HCT116 (cell line): ENCODE measurements around the gene CAMKMT. TPM values are rescaled to one million over a fixed set of nuclear protein-coding genes. Genes with fewer than 3 reads are reported as not detected.

ENCODE experiments used
- ATAC-seq: fragments of 200-7000 bp; cut with Tn5 transposase; 2 replicates; pipeline ENCODE4 v1.9.1; 2020; ENCODE audit warnings: mild to moderate bottlenecking, moderate library complexity
- BruUV-seq: library from RNA; stranded (reverse); fragments of 400-500 nt; replicated peaks from 2 replicates; lab custom pipeline; 2021; lab: Mats Ljungman, UMichigan
- CTCF ChIA-PET: fragments of 300-600 bp; sonication (Branson Sonifier 250); formaldehyde crosslinking; loops from one replicate; lab custom pipeline; 2021; ENCODE audit warnings: antibody characterized with exemption; lab: Charles Lee
- POLR2A ChIA-PET: fragments of 300-600, 350-600 bp; sonication (Branson Sonifier 250); formaldehyde crosslinking; loops from one replicate; lab custom pipeline; 2021; ENCODE audit warnings: antibody characterized with exemption; lab: Charles Lee
- RAD21 ChIA-PET, 2 experiments: fragments of 300-600 bp; sonication (Branson Sonifier 250); formaldehyde crosslinking; loops; one replicate each; lab custom pipeline; 2023; ENCODE audit warnings: low total read pairs in 2 of 2; ENCODE audit not compliant: uncharacterized antibody in 2 of 2, unreplicated experiment in 2 of 2, low non-redundant PET in 1 of 2; lab: Charles Lee
- DNase-seq: peaks from one replicate; pipeline ENCODE4 v3.0.0-alpha.2; 2010; ENCODE audit warnings: low read depth, low spot score
- H2AFZ ChIP-seq: fragments of 200-600 bp; shearing (Covaris generic), sonication (generic); 2 replicates; pipeline ENCODE4 v1.6.1; 2017; ENCODE audit warnings: low read depth, mixed run types, mixed read lengths, antibody characterized with exemption, low read length; ENCODE audit not compliant: poor library complexity, severe bottlenecking
- H3K27ac ChIP-seq: 2 replicates; pipeline ENCODE4 v1.5.1; 2012; ENCODE audit warnings: low read depth, low read length
- H3K27me3 ChIP-seq: fragments of 200-600 bp; sonication (generic); 2 replicates; pipeline ENCODE4 v1.6.1; 2016; ENCODE audit warnings: mixed run types, low read length, mixed read lengths; ENCODE audit not compliant: insufficient read depth
- H3K36me3 ChIP-seq, 2 experiments: fragments of 200-500 bp in 1 of 2; fragments of 200-600 bp in 1 of 2; sonication (Bioruptor generic) in 1 of 2; sonication (generic) in 1 of 2; 2 replicates each; pipeline versions ENCODE4 v1.5.1 to v1.6.1; 2014 to 2016; ENCODE audit warnings: low read length in 2 of 2, inconsistent platforms in 1 of 2, mixed read lengths in 1 of 2, mixed run types in 1 of 2; ENCODE audit not compliant: insufficient read depth in 2 of 2, control insufficient read depth in 1 of 2
- H3K4me1 ChIP-seq, 2 experiments: fragments of 200-600 bp in 1 of 2; sonication (generic) in 1 of 2; 2 replicates each; pipeline versions ENCODE4 v1.5.1 to v1.6.1; 2012 to 2017; ENCODE audit warnings: low read length in 2 of 2, inconsistent platforms in 1 of 2, mild to moderate bottlenecking in 1 of 2, mixed read lengths in 1 of 2, mixed run types in 1 of 2, moderate library complexity in 1 of 2; ENCODE audit not compliant: insufficient read depth in 2 of 2, control insufficient read depth in 1 of 2
- H3K4me2 ChIP-seq: fragments of 200-600 bp; sonication (generic); 2 replicates; pipeline ENCODE4 v1.6.1; 2017; ENCODE audit warnings: mixed run types, low read length, mixed read lengths
- H3K4me3 ChIP-seq, 2 experiments: fragments of 200-600 bp in 1 of 2; sonication (generic) in 1 of 2; replicated peaks in 1 of 2; 2 replicates each; pipeline ENCODE4 v1.5.1; 2011 to 2016; ENCODE audit warnings: low read length in 2 of 2, control low read depth in 1 of 2, low read depth in 1 of 2, mild to moderate bottlenecking in 1 of 2, mixed read lengths in 1 of 2, mixed run types in 1 of 2
- H3K79me2 ChIP-seq: fragments of 200-600 bp; sonication (generic); 2 replicates; pipeline ENCODE4 v1.6.1; 2017; ENCODE audit warnings: mild to moderate bottlenecking, mixed run types, low read length, moderate library complexity, mixed read lengths; ENCODE audit not compliant: insufficient read depth
- H3K9ac ChIP-seq: fragments of 200-600 bp; sonication (generic); 2 replicates; pipeline ENCODE4 v1.6.1; 2016; ENCODE audit warnings: low read length, mixed read lengths
- H3K9me2 ChIP-seq: fragments of 200-600 bp; sonication (generic), shearing (Covaris generic); 2 replicates; pipeline ENCODE4 v1.6.1; 2017; ENCODE audit warnings: mixed run types, mild to moderate bottlenecking, moderate library complexity; ENCODE audit not compliant: insufficient read depth
- H3K9me3 ChIP-seq, 2 experiments: fragments of 200-500 bp in 1 of 2; fragments of 200-600 bp in 1 of 2; sonication (Bioruptor generic) in 1 of 2; sonication (generic) in 1 of 2; 2 replicates each; pipeline ENCODE4 v1.6.1; 2014 to 2017; ENCODE audit warnings: low read length in 2 of 2, mixed read lengths in 2 of 2, inconsistent platforms in 1 of 2, low read depth in 1 of 2, mild to moderate bottlenecking in 1 of 2, mixed run types in 1 of 2, moderate library complexity in 1 of 2; ENCODE audit not compliant: control insufficient read depth in 1 of 2, insufficient read depth in 1 of 2
- H4K20me1 ChIP-seq: fragments of 200-600 bp; sonication (generic), shearing (Covaris generic); 2 replicates; pipeline ENCODE4 v1.6.1; 2017; ENCODE audit warnings: mixed run types, mild to moderate bottlenecking, moderate library complexity; ENCODE audit not compliant: insufficient read depth
- ATF3 ChIP-seq: IDR thresholded peaks from 2 replicates; pipeline ENCODE4 v1.6.1; 2012
- CBX3 ChIP-seq: IDR thresholded peaks from 2 replicates; pipeline ENCODE4 v1.6.1; 2012; ENCODE audit warnings: low read depth
- CEBPB ChIP-seq: IDR thresholded peaks from 2 replicates; pipeline ENCODE4 v1.6.1; 2012; ENCODE audit warnings: low read depth
- CTCF ChIP-seq, 3 experiments: fragments of 200-600 bp in 1 of 3; sonication (generic) in 1 of 3; IDR thresholded peaks in 2 of 3; conservative IDR thresholded peaks in 1 of 3; 2 replicates each; pipeline ENCODE4 v1.5.1; 2012 to 2017; ENCODE audit warnings: low read depth in 2 of 3, low read length in 2 of 3, antibody characterized with exemption in 1 of 3, borderline replicate concordance in 1 of 3, control low read depth in 1 of 3, mild to moderate bottlenecking in 1 of 3, mixed read lengths in 1 of 3, mixed run types in 1 of 3, moderate library complexity in 1 of 3; ENCODE audit not compliant: insufficient read depth in 1 of 3
- EZH2phosphoT487 ChIP-seq: fragments of 200-600 bp; IDR thresholded peaks from 2 replicates; pipeline ENCODE4 v1.6.1; 2018; ENCODE audit warnings: antibody characterized with exemption, borderline replicate concordance
- FOSL1 ChIP-seq: IDR thresholded peaks from 2 replicates; pipeline ENCODE4 v1.6.1; 2012; ENCODE audit warnings: low read depth
- POLR2A ChIP-seq: IDR thresholded peaks from 2 replicates; pipeline ENCODE4 v1.7.0; 2011; ENCODE audit warnings: borderline replicate concordance; ENCODE audit not compliant: insufficient read depth, insufficient read length; ENCODE audit errors: extremely low read depth
- POLR2AphosphoS5 ChIP-seq: IDR thresholded peaks from 2 replicates; pipeline ENCODE4 v1.6.1; 2011; ENCODE audit warnings: mild to moderate bottlenecking, low read depth, low read length, moderate library complexity
- SRF ChIP-seq: IDR thresholded peaks from 2 replicates; pipeline ENCODE4 v1.6.1; 2012; ENCODE audit warnings: low read depth
- TCF7L2 ChIP-seq: IDR thresholded peaks from 2 replicates; pipeline ENCODE4 v1.7.0; 2011; ENCODE audit warnings: borderline replicate concordance, inconsistent platforms; ENCODE audit not compliant: insufficient read depth, insufficient read length; ENCODE audit errors: extremely low read depth
- YY1 ChIP-seq: IDR thresholded peaks from 2 replicates; pipeline ENCODE4 v1.6.1; 2011; ENCODE audit warnings: low read length, low read depth, moderate library complexity, mild to moderate bottlenecking; ENCODE audit not compliant: insufficient replicate concordance; ENCODE audit errors: extremely low read depth
- ZFX ChIP-seq: fragments of 450-650 bp; IDR thresholded peaks from 2 replicates; pipeline ENCODE4 v1.6.1; 2017
- intact Hi-C: fragments of 100-400 bp; cut with micrococcal nuclease; formaldehyde crosslinking; loops from 2 replicates; pipeline ENCODE4 v1.10.0; 2022
- total RNA-seq: library from RNA; stranded (reverse); gene quantifications from one replicate; pipeline ENCODE4 v1.2.1, GENCODE V29; 2021; ENCODE audit not compliant: unreplicated experiment
- TF ChIP-seq, protein P1 (sequence below): IDR thresholded peaks from 2 replicates; pipeline ENCODE4 v1.6.1; 2012

The CAMKMT gene
- total RNA-seq, 1 experiment from 2014 or later, result 10.6 TPM

DNA sequence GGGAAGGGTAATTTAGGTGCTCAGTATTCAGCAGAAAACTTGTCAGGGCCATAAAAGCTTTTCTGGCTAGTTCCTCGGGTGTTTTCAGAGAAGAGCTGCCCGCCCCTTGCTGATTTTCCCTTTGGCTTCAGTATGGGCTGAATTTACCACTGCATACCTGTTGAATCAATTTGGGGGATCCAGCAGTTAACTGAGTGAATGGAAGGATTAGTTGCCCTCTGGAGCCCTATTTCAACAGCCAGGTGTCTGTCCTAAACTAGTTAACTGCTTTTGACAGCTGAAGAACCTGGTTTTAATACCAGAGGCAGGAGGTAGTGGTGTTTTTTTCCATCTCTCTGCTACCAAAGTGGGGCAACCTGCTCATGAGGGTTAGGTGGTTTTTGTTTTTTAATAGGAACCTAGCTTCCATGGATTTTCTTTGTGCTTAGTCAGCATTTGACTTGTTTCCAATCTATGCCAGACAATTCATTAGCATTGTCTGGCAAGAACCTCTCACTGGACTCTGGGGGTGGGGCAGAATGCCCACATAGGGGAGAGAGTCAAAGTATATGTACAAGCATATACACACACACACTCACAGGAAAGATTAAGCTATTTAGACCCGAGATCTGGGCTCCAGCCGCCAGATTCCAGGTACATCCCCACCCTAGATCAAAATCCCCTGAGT is 413.2 kb downstream of the CAMKMT start:
- POLR2A ChIA-PET, result no interaction called here
- BruUV-seq, result no TSS peak

GRCh38 chr2:44777036-44777435 is 415.3 kb downstream of the CAMKMT start:
- ChIA-PET CTCF (no interaction called here), POLR2A (no interaction called here), RAD21 (no interaction called here)
- Histone ChIP-seq H3K4me2 (no peak overlapping the region), H3K79me2 (no peaks in the 10 kb centered on the region), H3K4me1 (no peaks in the 10 kb centered on the region), H3K9ac (no peak overlapping the region), H3K4me3 (no peak overlapping the region), H3K27ac (no peak overlapping the region), H2AFZ (no peak overlapping the region), H4K20me1 (no peaks in the 10 kb centered on the region), H3K36me3 (no peaks in the 10 kb centered on the region), H3K9me3 (no peaks in the 10 kb centered on the region), H3K27me3 (no peaks in the 10 kb centered on the region), H3K9me2 (no peaks in the 10 kb centered on the region)
- TF ChIP-seq POLR2A, result no peak
- no peak for TF ChIP-seq CTCF (IDR thresholded peaks at IDR 0.05 in 2 of 3, conservative IDR thresholded peaks at IDR 0.05 in 1 of 3; ENCODE audit: borderline replicate concordance in 1 of 3, insufficient read depth in 1 of 3, low read depth in 2 of 3, low read length in 2 of 3)
- TF ChIP-seq YY1, result no peak
- TF ChIP-seq CBX3, result no peak
- TF ChIP-seq ZFX, result no peak
- no peak for TF ChIP-seq CEBPB
- TF ChIP-seq POLR2AphosphoS5, result no peak
- TF ChIP-seq EZH2phosphoT487, result no peak
- no peak for TF ChIP-seq TCF7L2
- no peak for TF ChIP-seq ATF3
- no peak for TF ChIP-seq FOSL1
- DNase-seq (no peak), ATAC-seq (no peak)
- intact Hi-C loops, result no loop called here
- BruUV-seq, result no TSS peak

More for the DNA sequence above, 413.2 kb downstream of the CAMKMT start:
- intact Hi-C loops, result no loop called here
- no peaks in the 10 kb centered on the region for H3K4me1 ChIP-seq
- no peaks in the 10 kb centered on the region for H4K20me1 ChIP-seq
- no peak overlapping the region for H2AFZ ChIP-seq
- DNase-seq (no peak), ATAC-seq (no peak)
- H3K4me3 ChIP-seq, result no peak overlapping the region
- H3K4me2 ChIP-seq, result no peak overlapping the region
- TF ChIP-seq SRF, result no peak
- no peak for TF ChIP-seq CEBPB
- TF ChIP-seq, protein P1, sequence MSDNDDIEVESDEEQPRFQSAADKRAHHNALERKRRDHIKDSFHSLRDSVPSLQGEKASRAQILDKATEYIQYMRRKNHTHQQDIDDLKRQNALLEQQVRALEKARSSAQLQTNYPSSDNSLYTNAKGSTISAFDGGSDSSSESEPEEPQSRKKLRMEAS, result no peak
- H3K9ac ChIP-seq, result no peak overlapping the region
- H3K27me3 ChIP-seq, result no peaks in the 10 kb centered on the region
- H3K9me2 ChIP-seq, result no peaks in the 10 kb centered on the region
- no peak overlapping the region for H3K27ac ChIP-seq
- no peaks in the 10 kb centered on the region for H3K36me3 ChIP-seq
- no peaks in the 10 kb centered on the region for H3K79me2 ChIP-seq
- H3K9me3 ChIP-seq, result no peaks in the 10 kb centered on the region
- ChIA-PET CTCF (no interaction called here), RAD21 (no interaction called here)
